ENCODE results near the gene INSC.
A peak's percentile ranks its signal among the peaks of the same experiment; 100 is the strongest.
"Not testable (repeated sequence)": the region's sequence is repeated elsewhere in the genome, so short reads cannot be mapped to it uniquely, and the experiment has no call there.

INSC gene, protein sequence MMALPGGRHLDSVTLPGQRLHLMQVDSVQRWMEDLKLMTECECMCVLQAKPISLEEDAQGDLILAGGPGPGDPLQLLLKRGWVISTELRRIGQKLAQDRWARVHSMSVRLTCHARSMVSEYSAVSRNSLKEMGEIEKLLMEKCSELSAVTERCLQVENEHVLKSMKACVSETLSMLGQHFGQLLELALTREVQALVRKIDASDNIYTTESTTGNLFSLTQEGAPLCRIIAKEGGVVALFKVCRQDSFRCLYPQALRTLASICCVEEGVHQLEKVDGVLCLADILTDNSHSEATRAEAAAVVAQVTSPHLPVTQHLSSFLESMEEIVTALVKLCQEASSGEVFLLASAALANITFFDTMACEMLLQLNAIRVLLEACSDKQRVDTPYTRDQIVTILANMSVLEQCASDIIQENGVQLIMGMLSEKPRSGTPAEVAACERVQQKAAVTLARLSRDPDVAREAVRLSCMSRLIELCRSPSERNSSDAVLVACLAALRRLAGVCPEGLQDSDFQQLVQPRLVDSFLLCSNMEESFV

DNA sequence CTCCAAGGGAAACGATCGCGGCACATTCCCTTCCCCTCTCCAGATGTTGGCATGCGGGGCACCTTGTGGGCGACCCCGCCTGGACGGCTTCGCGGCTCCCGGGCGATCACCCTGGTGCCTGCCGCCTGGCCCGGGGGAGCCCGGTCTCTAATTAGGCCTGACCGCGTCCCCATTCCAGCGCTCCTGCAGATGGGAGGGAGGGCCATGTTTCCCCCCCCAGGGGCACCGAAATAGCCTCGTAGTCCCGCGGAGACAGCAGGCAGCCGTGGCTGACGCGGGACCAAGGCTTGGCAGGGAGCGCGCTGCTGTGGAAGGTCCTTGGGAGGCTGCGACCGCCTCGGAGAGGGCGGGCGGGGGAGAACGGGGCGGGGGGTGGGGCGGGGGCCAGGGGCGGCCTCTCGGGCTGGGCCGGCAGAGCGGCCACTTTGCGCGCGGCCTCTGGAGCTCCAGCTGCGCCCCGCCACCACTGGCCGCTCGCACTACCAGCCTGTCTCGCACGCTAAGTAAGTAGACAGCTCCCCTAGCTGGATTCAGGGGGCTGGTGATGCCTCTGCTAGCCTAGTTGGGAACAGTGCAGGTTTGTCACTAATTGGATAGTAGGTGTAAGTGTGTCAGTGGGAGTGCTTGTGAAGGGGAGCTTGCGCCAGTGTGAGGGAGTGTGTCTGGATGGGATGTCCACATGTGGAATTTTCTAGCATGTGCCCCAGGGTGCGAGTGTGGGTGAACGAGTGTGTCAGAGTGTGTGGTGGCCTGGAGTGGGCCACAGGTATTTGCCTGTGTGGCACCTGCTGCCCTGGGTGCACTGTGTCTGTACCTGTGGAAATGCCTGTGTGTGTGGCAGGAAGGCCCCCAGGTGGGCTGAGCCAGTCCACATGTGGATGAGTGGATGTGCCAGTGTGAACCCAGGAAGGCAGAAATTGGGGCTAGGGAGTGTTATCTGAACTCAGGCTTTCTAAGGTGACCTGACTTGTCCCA, at the start of gene INSC:
Gene INSC, plus strand, starts transcription at position 423 of the 975 bp plus-strand sequence. CDS start 34,252 bp downstream, outside the sequence.
- DNase-seq = no peak

DNA sequence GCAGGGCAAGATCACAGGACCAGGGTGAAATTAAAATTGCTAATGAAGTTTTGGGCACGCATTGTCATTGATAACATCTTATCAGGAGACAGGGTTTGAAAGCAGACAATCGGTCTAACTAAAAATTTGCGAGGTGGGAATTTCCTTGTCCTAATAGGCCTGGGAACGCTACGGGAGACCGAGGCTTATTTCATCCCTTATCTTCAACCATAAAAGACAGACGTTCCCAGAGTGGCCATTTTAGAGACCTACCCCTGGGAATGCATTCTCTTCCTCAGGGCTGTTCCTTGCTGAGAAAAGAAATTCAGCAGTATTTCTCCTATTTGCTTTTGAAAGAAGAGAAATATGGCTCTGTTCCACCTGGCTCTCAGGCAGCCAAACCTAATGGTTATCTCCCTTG, 45.0 kb upstream of the INSC start:
- not testable (repeated sequence) for DNase-seq

DNA sequence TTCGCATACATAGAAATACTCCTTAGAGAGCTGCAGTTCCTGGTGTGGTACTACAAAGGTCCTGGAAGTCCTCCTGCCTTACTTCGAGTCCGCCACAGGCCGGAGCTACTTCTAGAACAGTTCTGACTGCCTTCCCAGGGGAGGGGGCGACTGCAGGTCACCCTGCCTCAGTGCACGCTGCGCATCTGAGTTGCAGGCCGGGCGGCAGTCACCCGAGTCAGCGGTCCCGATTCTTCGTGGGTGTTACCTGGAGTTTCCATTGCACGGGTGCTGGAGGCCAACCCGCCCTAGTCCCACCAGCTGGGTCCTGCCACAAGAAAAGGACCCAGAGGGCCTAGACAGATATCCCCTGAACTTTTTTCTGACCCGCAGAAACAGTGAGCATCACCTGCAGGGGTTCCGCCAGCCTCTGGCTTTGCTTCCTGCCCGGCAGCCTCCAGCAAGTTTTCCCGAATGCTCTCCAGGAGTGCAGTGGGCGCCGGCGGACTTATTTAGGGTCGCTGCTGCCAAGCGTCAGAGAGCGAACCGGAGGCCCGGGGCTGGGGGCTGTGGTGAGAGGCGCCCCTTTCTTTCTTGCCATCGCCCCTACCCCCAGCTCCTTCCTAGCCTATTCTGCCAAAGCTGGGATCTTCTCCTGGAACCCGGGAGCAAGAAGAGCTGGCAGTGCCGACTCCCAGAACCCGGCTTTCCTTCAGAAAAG, 43.0 kb upstream of the INSC start:
- no peak for DNase-seq

DNA sequence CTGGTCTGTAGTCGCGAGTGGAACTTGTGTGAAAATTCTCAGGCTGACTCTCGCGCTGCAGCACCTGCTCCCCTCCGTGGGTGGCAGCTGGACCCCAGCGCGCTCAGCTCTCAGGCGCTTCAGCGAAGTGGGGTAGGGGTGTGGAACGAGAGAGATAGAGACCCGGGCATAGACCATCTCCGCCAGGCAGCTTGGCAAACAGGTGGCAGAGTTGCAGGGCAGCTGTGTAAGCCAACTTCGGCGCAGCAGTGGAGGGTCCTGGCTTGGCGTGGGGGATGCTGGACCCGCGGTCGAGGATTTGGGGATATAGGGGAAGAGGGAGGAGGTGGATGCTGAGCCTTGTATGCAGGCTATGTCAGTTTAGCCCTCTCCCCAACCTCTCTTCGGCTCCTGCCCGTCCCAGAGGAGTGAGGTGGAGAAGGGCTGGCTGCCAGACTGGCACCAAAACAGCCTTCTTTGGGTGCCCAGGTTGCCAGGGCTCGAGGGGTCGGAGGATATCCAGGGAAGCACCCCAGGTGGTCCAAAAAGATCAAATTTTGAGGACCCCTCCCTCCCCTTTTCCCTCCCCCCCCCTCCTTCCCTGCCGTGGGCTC, 42.1 kb upstream of the INSC start:
- no peak for DNase-seq

DNA sequence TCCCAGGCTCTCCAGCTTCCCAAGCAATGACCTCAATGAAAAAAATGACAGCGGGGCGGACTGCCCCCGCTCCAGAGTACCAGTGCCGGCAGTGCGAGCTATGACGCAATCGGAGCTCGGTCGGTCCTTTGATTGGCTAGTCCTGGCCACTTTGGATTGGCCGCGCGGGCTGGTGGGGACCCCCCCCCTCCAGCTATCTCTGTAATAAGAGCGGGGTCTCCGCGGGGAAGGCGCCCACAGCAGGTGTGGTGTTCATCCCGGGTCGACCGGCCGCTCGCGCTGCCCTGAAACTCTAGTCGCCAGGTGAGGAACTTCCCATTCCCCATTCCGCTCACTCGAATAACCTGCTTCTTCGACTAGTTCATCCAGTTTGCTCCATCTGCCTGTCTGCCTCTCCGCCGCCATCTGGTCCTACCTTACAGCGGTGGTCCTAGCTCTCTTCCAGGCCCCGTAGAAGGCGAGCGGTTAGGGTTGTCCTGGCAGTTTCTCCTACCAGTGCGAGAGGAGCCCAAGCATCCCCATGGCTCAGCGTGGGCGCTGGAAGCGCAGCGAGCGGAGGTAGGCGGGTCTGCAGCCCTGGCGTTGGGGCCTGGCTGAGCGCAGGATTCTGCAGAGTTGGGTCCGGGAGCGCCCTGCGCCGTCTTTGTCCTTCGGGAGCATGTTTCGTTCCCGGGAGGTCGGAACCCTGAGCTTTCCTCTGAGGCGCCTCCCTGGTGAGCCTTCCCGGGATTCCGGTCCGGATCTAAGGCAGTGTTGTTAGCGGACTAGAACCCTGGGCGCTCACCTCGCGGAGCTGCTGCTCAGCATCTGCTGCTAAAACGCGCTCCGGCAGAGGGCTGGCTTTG, 41.1 kb upstream of the INSC start, which contains the start of gene CALCB:
Gene CALCB, plus strand, starts transcription at position 233 of the 845 bp plus-strand sequence. CDS start 1,126 bp downstream, outside the sequence.
- DNase-seq = peak; percentile 31

DNA sequence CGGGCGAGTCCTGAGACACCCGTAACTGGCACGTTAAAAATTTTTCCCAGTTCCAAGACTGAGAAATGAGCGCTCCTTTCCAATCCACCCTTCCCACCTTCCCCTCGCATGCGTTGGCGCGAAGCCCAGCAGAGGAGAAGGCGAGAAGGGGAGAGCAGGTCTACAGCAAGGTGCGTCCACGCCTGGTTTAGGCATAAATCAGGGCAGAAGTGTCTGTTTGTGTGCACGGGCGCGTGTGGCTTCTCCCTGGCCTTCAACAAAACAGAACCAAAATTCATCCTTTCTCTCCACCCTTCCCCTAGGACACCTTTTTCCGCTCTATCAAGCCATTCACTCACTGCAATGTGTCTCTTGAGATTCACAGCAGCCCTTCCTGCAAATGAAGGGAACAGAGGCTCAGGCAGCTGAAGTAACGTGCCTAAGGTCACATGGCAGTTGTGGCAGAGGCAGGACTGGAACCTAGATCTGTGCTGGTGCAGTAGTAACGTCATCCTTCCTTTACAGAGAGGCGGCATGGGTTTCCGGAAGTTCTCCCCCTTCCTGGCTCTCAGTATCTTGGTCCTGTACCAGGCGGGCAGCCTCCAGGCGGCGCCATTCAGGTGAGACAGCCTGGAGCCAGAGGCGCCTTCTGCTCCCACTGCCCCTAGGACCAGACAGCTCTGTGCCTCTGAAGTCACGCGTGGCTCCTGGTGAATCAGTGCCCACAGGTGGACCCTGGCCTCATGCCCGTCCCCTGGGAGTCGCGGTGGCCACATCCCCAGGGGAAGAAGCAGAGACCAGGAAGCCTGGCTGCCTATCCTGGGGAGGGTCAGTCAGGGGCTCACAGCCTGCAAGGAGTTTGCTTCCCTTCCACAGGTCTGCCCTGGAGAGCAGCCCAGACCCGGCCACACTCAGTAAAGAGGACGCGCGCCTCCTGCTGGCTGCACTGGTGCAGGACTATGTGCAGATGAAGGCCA, 40.2 kb upstream of the INSC start:
- peak; percentile 87 for DNase-seq

DNA sequence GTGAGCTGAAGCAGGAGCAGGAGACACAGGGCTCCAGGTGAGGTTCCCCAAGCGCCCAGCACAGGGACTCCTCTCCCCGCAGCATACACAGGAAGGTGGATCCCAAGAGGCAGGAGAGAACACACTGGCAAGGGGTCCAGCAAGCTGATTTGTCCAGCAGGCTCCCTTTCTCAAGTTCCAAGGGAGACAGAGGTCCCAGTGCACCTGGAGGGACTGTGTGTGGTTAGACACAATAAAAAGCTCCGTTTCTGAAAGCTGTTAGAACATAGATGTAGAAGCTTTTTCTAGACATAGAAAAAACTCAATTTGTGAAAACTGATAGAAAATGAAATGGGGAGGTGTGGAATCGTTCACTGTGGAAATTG, 39.6 kb upstream of the INSC start:
- DNase-seq = no peak

DNA sequence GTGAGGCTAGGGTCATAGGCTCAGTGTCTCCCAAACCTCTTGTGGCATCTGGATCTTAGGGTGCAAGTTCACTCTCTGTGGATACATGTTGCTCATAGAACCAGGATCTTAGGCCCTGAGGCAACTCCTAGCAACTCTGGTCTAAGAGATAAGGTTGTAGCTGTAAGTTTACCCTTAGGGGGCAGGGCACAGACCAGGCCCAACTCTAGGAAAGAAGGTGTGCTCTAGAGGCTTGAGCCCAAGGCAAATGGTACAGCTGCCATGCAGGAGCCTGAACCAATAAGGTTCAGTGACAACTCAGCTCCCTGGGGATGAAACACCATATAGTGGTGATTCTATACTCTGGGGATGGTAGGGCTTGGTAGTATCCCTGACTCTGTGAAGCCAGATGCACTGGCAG, 23.5 kb upstream of the INSC start:
- DNase-seq = no peak

DNA sequence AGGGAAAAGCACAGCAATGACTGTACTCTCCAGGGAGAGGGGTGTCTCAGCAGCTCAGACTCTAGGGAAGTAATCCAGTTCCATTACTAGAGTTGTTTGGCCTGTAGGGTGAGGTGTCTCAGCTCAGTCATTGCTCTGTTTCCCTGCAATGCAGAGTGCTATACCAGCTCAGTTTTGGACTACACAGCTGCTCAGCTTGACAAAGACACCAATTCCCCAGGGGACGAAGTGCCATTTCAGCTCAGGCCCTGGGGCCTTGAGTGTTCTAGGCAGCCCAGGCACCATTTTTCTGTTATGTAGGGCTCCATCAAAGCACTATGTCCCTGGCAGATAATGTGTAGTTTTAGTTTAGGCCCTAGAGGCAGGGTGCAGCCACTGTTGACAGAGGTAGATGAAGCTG, 23.1 kb upstream of the INSC start:
- DNase-seq = no peak

DNA sequence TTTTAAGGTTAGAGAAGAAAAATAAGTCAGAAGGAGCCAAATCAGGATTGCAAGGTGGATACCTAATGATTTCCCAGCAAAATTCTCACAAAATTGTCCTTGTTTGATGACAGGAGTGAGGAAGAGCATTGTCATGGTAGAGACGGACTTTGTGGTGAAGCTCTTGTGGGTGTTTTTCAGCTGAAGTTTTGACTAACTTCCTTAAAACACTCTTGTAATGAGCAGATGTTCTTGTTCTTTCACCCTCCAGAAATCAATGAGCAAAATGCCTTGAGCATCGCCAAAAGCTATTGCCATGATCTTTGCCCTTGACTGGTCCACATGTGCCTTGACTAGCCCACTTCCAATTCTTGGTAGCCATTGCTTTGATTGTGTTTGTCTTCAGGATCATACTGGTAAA, 21.3 kb upstream of the INSC start:
- no peak for DNase-seq

DNA sequence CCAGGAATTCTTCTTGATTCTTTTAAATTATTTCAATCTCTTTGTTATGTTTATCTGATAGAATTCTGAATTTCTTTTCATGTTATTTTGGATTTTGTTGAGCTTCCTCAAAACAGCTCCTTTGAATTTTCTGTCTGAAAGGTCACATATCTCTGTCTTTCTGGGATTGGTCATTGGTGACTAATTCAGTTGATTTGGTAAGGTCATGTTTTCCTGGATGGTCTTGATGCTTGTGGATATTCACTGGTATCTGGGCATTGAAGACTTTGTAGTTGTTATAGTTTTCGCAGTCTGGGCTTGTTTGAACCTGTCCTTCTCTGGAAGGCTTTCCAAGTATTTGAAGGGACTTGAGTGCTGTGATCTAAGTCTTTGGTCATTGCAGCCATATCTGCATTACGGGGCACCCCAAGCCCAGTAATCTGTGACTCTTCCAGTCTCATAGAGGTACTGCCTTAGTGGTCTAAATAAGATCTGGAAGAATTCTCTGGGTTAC, 18.9 kb upstream of the INSC start:
- DNase-seq = no peak

DNA sequence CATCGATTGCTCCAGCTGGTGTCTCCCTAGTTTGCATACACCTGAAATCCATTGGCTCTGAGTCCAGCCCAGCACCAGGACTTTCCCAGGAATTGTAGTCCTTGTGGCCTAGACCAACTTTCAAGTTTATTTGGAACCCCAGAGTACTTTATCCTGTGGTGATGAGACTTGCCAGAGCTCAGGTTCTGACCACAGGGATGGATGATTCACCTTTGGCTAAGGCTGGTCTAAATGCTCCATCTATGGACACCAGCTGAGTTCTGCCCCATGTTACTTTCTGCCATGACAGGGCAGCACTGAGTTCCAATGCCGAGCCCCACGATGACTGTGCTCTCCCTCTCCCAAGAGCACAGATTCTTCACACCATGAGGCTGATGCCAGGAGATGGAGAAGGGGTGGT, 17.3 kb upstream of the INSC start:
- DNase-seq = no peak

DNA sequence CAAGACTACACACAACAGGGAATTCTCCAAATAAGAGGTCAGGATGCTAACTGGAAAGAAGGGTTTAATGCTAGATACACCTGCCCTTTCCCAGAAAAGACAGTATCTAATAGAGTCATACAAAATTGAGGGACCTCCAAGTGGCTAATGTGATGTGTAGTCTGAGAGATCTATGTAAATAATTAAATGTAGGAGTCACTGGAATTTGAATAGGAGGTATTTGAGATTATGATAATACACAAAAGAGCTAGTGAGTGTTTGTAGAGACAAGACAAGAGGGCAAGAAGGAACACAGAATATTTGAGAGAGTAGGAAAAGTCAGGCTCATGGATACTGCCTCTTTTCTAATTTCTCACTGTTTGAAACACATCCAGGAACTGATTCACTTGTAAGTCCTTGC, 15.5 kb upstream of the INSC start:
- DNase-seq = no peak

DNA sequence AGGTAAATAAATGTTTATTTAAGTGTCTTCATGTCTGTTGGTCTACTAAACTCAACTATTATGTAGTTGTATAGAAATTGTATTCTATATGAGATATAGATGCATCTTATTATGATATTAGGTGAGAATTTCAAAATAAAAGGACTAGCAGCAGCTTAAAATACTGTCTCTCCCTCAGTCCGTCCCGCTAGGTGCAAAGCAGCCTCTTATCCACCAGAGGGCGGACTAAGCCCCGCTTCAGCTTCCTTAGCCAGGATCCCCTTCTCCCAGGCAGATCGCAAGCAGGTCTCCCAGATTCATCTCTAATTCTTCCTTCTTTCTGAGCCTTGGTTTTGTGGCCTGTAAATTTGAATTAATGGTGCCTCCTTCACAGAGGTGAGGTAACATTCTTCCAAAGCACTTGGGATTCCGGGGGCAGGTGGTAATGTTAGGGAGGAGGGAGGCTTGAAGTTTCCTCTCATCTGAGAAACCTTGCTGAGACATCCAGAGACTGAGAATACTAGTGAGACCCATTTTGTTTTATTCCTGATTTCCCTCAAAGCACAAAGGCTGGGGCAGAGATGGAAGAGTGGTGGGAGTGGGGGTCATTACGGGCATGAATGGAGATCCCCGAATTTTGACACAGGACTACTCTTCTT, 13.5 kb upstream of the INSC start:
- peak; percentile 50 for DNase-seq

DNA sequence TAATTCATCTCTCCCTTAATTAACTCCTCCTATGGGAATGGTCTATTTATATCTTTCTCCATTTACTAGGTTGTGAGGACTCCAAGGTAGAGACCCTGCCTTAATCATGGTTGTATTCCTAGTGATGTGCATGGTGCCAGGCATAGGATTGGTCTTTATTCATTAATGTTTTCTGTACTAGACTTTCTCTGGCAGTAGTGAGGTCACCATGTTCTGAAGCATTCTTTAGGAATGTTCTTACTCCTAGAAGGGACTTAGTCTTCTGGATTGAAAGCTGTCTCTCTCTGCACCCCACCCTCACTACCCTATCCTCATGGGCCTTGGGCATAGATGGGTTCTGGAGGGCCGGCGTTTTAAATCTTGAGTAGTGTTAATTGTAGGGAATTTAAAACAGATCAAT, 10.6 kb upstream of the INSC start:
- DNase-seq = no peak

DNA sequence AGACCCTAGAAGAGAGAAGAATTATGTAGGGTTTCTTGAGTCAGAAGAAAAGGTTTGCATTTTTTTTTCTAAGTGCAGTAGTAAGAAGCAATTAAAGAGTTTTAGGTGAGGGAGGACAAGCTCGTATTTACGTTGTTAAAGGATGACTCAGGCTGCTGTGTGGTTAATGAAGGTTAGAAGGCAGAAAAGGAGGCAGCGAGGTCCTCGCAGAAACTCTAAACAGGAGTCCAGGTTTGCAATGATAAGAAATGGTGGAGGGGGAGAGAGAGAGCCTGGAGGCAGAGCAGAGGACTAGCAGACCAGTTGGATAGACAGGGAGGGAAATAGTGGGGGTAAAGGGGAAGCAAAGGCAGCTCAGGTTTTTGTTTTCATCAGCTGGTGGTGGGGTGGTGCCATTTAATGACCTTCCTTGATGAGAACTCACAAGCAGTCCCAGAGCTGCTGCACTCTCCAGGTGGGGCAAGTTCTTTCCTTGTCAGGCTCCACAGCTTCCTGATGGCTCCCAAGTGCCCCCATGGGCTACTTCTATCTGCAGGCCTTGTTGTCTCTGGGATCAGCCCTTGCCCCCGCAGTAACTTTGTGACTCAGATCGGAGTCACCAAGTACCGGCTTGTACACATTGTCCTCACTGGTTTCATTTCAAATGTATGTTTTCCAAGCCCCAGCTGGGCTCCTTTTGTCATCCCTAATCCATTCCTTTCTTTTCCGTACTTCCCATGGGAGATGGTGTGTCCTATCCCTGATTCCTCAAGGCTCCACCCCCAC, 8.3 kb upstream of the INSC start:
- no peak for DNase-seq

DNA sequence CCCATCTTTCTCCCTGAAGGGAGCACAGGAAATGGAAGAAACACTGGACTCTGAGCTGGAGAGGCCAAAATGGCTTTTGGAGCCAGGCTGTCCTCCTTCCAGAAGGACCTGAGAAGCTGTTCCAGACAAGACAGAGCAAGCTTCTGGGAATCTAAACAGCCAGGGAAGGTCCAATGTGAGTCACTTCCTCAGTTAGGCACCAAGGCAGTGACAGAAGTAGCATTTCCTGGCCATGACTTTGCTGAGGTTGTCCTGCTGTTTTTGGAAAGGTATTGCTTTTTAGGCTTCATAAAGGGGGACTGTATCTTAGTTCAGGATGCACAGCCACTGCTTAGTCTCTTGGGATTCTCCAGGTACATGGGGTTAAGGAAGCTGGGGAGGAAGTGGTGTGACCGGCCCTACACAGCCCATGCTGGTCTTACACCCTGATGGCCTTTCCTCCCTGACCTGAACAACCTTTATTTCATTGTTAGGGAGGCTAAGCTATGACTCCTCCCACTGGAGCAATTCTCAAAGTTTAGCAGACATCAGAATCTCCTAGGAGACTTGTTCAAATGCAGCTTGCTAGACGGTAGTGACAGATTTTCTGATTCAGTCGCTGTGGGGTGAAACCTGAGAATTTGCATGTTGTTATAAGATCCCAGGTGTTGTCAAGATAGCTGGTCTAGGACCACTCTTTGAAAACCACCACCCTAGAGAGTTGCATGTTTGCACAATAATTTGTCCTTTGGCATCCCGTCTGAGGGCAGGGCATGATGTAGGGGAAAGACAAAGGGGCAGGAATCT, 6.8 kb upstream of the INSC start:
- no peak for DNase-seq

DNA sequence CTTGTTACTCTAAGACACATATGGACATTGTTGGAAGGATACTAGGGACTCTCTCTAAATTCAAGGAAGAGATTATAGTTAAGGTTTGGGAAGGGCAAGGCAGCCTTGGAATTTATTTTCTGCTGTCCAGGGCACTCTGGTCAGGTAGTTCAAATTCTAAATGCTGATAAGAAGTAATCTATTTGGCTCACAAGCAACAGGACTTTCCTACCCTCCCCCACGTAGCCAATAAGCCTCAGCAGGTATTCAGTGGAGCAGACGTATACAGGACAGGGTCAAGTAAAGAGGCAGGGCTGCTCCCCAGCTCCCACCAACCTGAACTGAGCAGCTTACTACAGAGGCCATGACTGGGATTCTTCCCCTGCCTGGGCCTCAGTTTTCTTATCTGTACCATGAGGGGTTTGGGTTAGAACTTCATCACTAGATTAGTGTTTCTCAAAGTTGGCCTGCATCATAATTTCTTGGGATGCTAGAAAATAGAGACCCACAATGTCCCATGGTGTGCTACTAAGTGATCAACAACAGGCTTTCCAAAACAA, 6.1 kb upstream of the INSC start:
- DNase-seq = no peak

Measured in CD4-positive, alpha-beta T cell treated with Interleukin-17A for 4 hours (primary cell).